ENCODE measurements around the gene SNX9.
A peak's percentile ranks its signal among the peaks of the same experiment; 100 is the strongest.

SNX9 gene

DNA sequence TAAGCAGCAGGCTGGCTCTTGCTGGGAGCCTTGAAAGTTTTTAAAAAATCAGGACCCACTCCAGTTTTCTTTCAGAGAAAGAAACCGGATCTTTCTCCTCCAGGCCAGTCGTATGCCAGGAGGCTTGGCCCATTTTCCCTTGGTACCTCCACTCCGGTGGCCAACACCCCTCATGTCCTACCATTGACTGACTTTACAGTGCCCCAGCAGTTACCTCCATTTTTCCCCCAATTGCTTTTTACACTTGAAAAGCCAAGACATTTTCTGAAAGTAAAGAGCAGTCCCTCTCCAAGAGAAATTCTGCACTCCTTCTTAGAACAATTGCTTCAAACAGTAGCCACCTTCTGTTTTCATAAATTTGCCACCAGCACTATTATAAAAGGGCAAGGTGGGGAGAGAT, 47.7 kb upstream of the SNX9 start:
- no peaks in the 10 kb centered on the region for H3K79me1 ChIP-seq (ENCODE audit: low read depth, low read length)
- H3K36me3 ChIP-seq (replicated peaks in 1 of 2; ENCODE audit: control insufficient read depth in 2 of 2, insufficient read depth in 2 of 2, low read length in 2 of 2): no peaks in the 10 kb centered on the region
- peaks cover 0 to 3% (median 0%) of the 10 kb centered on the region in 3 experiments for H3K27me3 ChIP-seq (ENCODE audit: control insufficient read depth in 3 of 3, insufficient read depth in 3 of 3, low read depth in 1 of 3, low read length in 3 of 3)
- DNase-seq (ENCODE audit: low spot score): no peak
- H2AFZ ChIP-seq (ENCODE audit: low read length): no peak overlapping the region
- H2BK12ac ChIP-seq (ENCODE audit: low read length): no peak overlapping the region
- H2BK120ac ChIP-seq (ENCODE audit: low read depth, low read length): no peak overlapping the region
- H3K9me3 ChIP-seq (replicated peaks in 1 of 2; ENCODE audit: control insufficient read depth in 2 of 2, insufficient read depth in 1 of 2, low read depth in 1 of 2, low read length in 2 of 2): peaks cover 0 to 2% of the 10 kb centered on the region in 2 donors
- no peak overlapping the region for H3K4me2 ChIP-seq (ENCODE audit: insufficient read depth, low read length, poor library complexity, severe bottlenecking)
- H3K23ac ChIP-seq (ENCODE audit: low read depth, low read length, poor library complexity): no peak overlapping the region
- no peak overlapping the region for H3K27ac ChIP-seq (replicated peaks; ENCODE audit: low read length)
- H2BK15ac ChIP-seq (ENCODE audit: low read length): no peak overlapping the region
- no peak overlapping the region for H3K18ac ChIP-seq (ENCODE audit: low read length)
- no peak overlapping the region for H3K4ac ChIP-seq (ENCODE audit: low read length)
- no peak overlapping the region for H2BK5ac ChIP-seq (ENCODE audit: low read length)
- peaks cover 0 to 2% of the 10 kb centered on the region in 2 donors for H3K4me1 ChIP-seq (ENCODE audit: control insufficient read depth in 2 of 2, insufficient read depth in 1 of 2, low read depth in 1 of 2, low read length in 2 of 2)
- H4K8ac ChIP-seq (ENCODE audit: low read depth, low read length): no peak overlapping the region
- no peak overlapping the region for H3K4me3 ChIP-seq (ENCODE audit: low read length in 2 of 2)
- H3K9ac ChIP-seq (ENCODE audit: low read depth, low read length, poor library complexity): no peak overlapping the region
- no peak overlapping the region for H3K14ac ChIP-seq (ENCODE audit: low read length)
- H2AK5ac ChIP-seq (ENCODE audit: low read depth, low read length): no peak overlapping the region
- H4K91ac ChIP-seq (ENCODE audit: low read depth, low read length, poor library complexity): no peak overlapping the region
- WGBS, 2 donors (ENCODE audit: extremely low coverage in 2 of 2, insufficient read length in 2 of 2, insufficient replicate concordance in 1 of 2): no CpG with 5 or more reads among the region's 3 CpGs

DNA sequence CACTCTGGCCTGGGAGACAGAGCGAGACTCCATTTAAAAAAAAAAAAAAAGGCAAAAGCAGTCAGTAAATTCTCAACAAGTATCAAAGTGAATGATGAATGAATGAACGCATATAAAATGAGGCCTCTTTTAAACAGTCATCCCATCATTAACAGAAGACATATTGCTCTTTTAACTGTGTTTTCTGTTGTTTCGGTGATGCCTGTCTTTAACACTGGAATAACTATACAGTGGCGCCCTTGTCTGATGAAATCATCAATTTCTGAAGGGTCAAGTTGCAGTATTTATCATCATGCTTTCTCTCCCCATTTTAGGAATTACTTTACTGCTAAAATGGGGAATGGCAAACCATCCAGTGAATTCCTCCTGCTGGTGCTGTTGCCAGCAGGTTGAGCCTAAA, 45.7 kb upstream of the SNX9 start:
- Histone ChIP-seq H3K9me3 (replicated peaks in 1 of 2; ENCODE audit: control insufficient read depth in 2 of 2, insufficient read depth in 1 of 2, low read depth in 1 of 2, low read length in 2 of 2) (peaks cover 0 to 2% of the 10 kb centered on the region in 2 donors), H2BK15ac (ENCODE audit: low read length) (no peak overlapping the region), H3K27ac (replicated peaks; ENCODE audit: low read length) (no peak overlapping the region), H3K14ac (ENCODE audit: low read length) (no peak overlapping the region), H3K36me3 (replicated peaks in 1 of 2; ENCODE audit: control insufficient read depth in 2 of 2, insufficient read depth in 2 of 2, low read length in 2 of 2) (no peaks in the 10 kb centered on the region), H3K4me2 (ENCODE audit: insufficient read depth, low read length, poor library complexity, severe bottlenecking) (no peak overlapping the region), H2AK5ac (ENCODE audit: low read depth, low read length) (no peak overlapping the region), H3K79me1 (ENCODE audit: low read depth, low read length) (no peaks in the 10 kb centered on the region), H3K4ac (ENCODE audit: low read length) (no peak overlapping the region), H3K23ac (ENCODE audit: low read depth, low read length, poor library complexity) (no peak overlapping the region), H2AFZ (ENCODE audit: low read length) (no peak overlapping the region), H4K8ac (ENCODE audit: low read depth, low read length) (no peak overlapping the region), H3K4me3 (ENCODE audit: low read length in 2 of 2) (no peak overlapping the region), H3K9ac (ENCODE audit: low read depth, low read length, poor library complexity) (no peak overlapping the region), H4K91ac (ENCODE audit: low read depth, low read length, poor library complexity) (peak overlapping the region; percentile 32), H2BK5ac (ENCODE audit: low read length) (no peak overlapping the region), H3K27me3 (ENCODE audit: control insufficient read depth in 3 of 3, insufficient read depth in 3 of 3, low read depth in 1 of 3, low read length in 3 of 3) (peaks cover 0 to 9% (median 0%) of the 10 kb centered on the region in 3 experiments), H2BK12ac (ENCODE audit: low read length) (no peak overlapping the region), H3K4me1 (ENCODE audit: control insufficient read depth in 2 of 2, insufficient read depth in 1 of 2, low read depth in 1 of 2, low read length in 2 of 2) (peaks cover 0 to 2% of the 10 kb centered on the region in 2 donors), H2BK120ac (ENCODE audit: low read depth, low read length) (no peak overlapping the region), H3K18ac (ENCODE audit: low read length) (no peak overlapping the region)
- no peak for DNase-seq (ENCODE audit: low spot score)
- WGBS, 2 donors (ENCODE audit: extremely low coverage in 2 of 2, insufficient read length in 2 of 2, insufficient replicate concordance in 1 of 2): no CpG with 5 or more reads among the region's 4 CpGs

DNA sequence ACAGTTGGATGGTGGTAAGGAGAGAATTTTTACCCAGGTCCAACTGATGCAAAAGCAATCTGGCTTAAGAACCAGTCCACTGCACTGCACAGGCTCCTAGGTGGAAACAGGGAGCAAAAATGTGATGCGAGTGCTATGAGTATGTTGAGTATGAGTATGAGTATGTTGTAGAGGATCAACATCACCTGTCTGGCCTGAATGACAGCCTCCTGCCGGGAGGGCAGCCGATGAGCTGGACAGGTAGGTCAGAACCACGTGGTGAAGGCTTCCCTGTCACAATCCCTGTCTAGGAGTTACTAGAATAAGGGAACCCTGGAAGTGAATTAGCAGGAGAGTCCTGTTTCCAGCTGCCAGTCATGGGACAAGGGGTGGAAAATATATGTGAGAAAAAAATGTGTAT, 44.3 kb upstream of the SNX9 start:
- Histone ChIP-seq H2AFZ (ENCODE audit: low read length) (no peak overlapping the region), H3K36me3 (replicated peaks in 1 of 2; ENCODE audit: control insufficient read depth in 2 of 2, insufficient read depth in 2 of 2, low read length in 2 of 2) (no peaks in the 10 kb centered on the region), H2BK12ac (ENCODE audit: low read length) (no peak overlapping the region), H4K91ac (ENCODE audit: low read depth, low read length, poor library complexity) (no peak overlapping the region), H3K9ac (ENCODE audit: low read depth, low read length, poor library complexity) (no peak overlapping the region), H3K14ac (ENCODE audit: low read length) (no peak overlapping the region), H2BK120ac (ENCODE audit: low read depth, low read length) (no peak overlapping the region), H3K27ac (replicated peaks; ENCODE audit: low read length) (no peak overlapping the region), H3K27me3 (ENCODE audit: control insufficient read depth in 3 of 3, insufficient read depth in 3 of 3, low read depth in 1 of 3, low read length in 3 of 3) (peaks cover 0 to 9% (median 0%) of the 10 kb centered on the region in 3 experiments), H2BK15ac (ENCODE audit: low read length) (no peak overlapping the region), H3K18ac (ENCODE audit: low read length) (no peak overlapping the region), H4K8ac (ENCODE audit: low read depth, low read length) (no peak overlapping the region), H2AK5ac (ENCODE audit: low read depth, low read length) (no peak overlapping the region), H3K9me3 (replicated peaks in 1 of 2; ENCODE audit: control insufficient read depth in 2 of 2, insufficient read depth in 1 of 2, low read depth in 1 of 2, low read length in 2 of 2) (peaks cover 0 to 2% of the 10 kb centered on the region in 2 donors), H3K4me2 (ENCODE audit: insufficient read depth, low read length, poor library complexity, severe bottlenecking) (no peak overlapping the region), H2BK5ac (ENCODE audit: low read length) (no peak overlapping the region), H3K23ac (ENCODE audit: low read depth, low read length, poor library complexity) (no peak overlapping the region), H3K4me1 (ENCODE audit: control insufficient read depth in 2 of 2, insufficient read depth in 1 of 2, low read depth in 1 of 2, low read length in 2 of 2) (no peaks in the 10 kb centered on the region), H3K4ac (ENCODE audit: low read length) (no peak overlapping the region), H3K79me1 (ENCODE audit: low read depth, low read length) (no peaks in the 10 kb centered on the region), H3K4me3 (ENCODE audit: low read length in 2 of 2) (no peak overlapping the region)
- WGBS, 2 donors (ENCODE audit: extremely low coverage in 2 of 2, insufficient read length in 2 of 2, insufficient replicate concordance in 1 of 2): no CpG with 5 or more reads among the region's 4 CpGs
- DNase-seq (ENCODE audit: low spot score): no peak

DNA sequence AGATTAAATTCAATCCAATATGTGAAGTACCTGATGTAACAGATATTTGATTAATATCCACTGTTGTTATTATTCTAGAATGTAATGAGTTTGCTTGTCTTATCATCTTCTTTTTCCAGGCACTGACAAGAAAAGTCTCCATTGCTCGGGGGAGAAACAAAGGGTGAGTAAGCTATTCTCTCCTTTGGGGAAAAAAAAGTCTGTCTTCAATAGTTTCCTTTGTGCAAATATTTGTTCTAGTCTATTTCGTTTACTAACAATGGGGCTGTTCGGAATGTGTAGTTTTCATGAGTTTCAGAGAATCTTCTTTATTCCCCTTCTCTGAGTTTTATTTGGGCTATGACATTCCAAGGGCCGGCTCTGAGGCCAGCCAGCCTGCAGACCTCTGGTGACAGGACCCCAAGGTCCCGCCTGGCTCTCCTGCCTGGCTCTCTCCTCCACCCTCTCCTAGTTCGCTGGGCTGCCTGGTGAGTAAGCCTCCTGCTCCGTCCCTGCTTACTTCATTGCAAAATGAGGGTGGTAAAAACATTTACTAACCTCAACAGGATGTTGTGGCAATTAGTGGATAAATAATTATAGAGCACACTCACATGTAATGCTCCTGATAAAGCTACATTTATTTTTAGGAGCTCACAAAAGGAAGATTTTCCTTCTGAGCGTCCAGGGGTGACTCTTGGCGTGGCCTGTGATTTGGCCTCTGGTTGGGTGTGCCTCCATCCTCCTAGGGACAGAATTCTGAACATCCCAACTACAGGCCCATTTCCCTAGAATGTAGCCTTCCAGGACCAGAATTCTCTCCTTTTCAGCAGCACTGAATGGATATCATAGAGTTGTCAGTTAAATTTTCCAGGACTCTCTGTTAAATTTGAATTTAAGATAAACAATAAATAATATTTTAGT, 43.1 kb upstream of the SNX9 start:
- Histone ChIP-seq H2AK5ac (ENCODE audit: low read depth, low read length) (no peak overlapping the region), H3K4ac (ENCODE audit: low read length) (no peak overlapping the region), H2BK120ac (ENCODE audit: low read depth, low read length) (no peak overlapping the region), H3K18ac (ENCODE audit: low read length) (no peak overlapping the region), H2BK12ac (ENCODE audit: low read length) (no peak overlapping the region), H2BK5ac (ENCODE audit: low read length) (no peak overlapping the region), H3K4me1 (ENCODE audit: control insufficient read depth in 2 of 2, insufficient read depth in 1 of 2, low read depth in 1 of 2, low read length in 2 of 2) (no peaks in the 10 kb centered on the region), H3K27ac (replicated peaks; ENCODE audit: low read length) (no peak overlapping the region), H3K23ac (ENCODE audit: low read depth, low read length, poor library complexity) (no peak overlapping the region), H3K14ac (ENCODE audit: low read length) (no peak overlapping the region), H3K4me3 (ENCODE audit: low read length in 2 of 2) (no peak overlapping the region), H3K36me3 (replicated peaks in 1 of 2; ENCODE audit: control insufficient read depth in 2 of 2, insufficient read depth in 2 of 2, low read length in 2 of 2) (no peaks in the 10 kb centered on the region), H4K91ac (ENCODE audit: low read depth, low read length, poor library complexity) (no peak overlapping the region), H3K9me3 (replicated peaks in 1 of 2; ENCODE audit: control insufficient read depth in 2 of 2, insufficient read depth in 1 of 2, low read depth in 1 of 2, low read length in 2 of 2) (peaks cover 0 to 2% of the 10 kb centered on the region in 2 donors), H3K79me1 (ENCODE audit: low read depth, low read length) (no peaks in the 10 kb centered on the region), H2AFZ (ENCODE audit: low read length) (no peak overlapping the region), H4K8ac (ENCODE audit: low read depth, low read length) (no peak overlapping the region), H3K27me3 (ENCODE audit: control insufficient read depth in 3 of 3, insufficient read depth in 3 of 3, low read depth in 1 of 3, low read length in 3 of 3) (peaks cover 0 to 9% (median 0%) of the 10 kb centered on the region in 3 experiments), H2BK15ac (ENCODE audit: low read length) (no peak overlapping the region), H3K4me2 (ENCODE audit: insufficient read depth, low read length, poor library complexity, severe bottlenecking) (no peak overlapping the region), H3K9ac (ENCODE audit: low read depth, low read length, poor library complexity) (no peak overlapping the region)
- DNase-seq (ENCODE audit: low spot score): no peak
- no CpG with 5 or more reads among the region's 9 CpGs for WGBS, 2 donors (ENCODE audit: extremely low coverage in 2 of 2, insufficient read length in 2 of 2, insufficient replicate concordance in 1 of 2)

Measured in neuronal stem cell (in vitro differentiated cells).